Measurements from ENCODE around the gene THSD7B. TPM values are rescaled to one million over a fixed set of nuclear protein-coding genes. Genes with fewer than 3 reads are reported as not detected.

THSD7B gene
- total RNA-seq, 1 donor from 2014 or later, result 0.22 TPM

DNA sequence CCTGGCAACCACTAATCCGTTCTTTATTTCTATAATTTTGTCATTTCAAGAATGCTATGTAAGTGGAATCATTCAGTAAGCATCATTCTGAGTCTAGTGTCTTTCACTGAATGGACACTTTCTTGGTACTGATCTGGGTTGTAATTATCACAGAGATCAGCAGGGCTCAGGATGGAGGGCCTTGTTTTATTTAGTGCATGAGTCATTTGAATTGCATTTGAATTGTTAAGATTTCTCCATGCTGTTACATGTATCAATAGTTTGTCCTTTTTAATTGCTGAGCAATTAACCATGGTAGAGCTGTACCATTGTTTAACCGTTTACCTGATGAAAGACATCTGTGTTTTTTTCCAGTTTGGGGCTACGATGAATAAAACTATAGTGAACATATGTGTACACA lies 256.4 kb downstream of the THSD7B start:
- H3K9me3 Mint-ChIP-seq, result no peaks in the 10 kb centered on the region
- H3K27me3 Mint-ChIP-seq (ENCODE audit: low read depth), result peaks cover 52% of the 10 kb centered on the region
- no peak for DNase-seq (ENCODE audit: low spot score in 2 of 2, unreplicated experiment in 2 of 2)
- no peaks in the 10 kb centered on the region for H3K36me3 Mint-ChIP-seq
- no peak overlapping the region for H3K4me3 Mint-ChIP-seq
- peaks cover 10% of the 10 kb centered on the region for H3K4me1 Mint-ChIP-seq
- TF ChIP-seq, protein P1, sequence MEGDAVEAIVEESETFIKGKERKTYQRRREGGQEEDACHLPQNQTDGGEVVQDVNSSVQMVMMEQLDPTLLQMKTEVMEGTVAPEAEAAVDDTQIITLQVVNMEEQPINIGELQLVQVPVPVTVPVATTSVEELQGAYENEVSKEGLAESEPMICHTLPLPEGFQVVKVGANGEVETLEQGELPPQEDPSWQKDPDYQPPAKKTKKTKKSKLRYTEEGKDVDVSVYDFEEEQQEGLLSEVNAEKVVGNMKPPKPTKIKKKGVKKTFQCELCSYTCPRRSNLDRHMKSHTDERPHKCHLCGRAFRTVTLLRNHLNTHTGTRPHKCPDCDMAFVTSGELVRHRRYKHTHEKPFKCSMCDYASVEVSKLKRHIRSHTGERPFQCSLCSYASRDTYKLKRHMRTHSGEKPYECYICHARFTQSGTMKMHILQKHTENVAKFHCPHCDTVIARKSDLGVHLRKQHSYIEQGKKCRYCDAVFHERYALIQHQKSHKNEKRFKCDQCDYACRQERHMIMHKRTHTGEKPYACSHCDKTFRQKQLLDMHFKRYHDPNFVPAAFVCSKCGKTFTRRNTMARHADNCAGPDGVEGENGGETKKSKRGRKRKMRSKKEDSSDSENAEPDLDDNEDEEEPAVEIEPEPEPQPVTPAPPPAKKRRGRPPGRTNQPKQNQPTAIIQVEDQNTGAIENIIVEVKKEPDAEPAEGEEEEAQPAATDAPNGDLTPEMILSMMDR (IDR thresholded peaks at IDR 0.05; ENCODE audit: unreplicated experiment), result no peak
- H3K27ac Mint-ChIP-seq, result no peak overlapping the region

DNA sequence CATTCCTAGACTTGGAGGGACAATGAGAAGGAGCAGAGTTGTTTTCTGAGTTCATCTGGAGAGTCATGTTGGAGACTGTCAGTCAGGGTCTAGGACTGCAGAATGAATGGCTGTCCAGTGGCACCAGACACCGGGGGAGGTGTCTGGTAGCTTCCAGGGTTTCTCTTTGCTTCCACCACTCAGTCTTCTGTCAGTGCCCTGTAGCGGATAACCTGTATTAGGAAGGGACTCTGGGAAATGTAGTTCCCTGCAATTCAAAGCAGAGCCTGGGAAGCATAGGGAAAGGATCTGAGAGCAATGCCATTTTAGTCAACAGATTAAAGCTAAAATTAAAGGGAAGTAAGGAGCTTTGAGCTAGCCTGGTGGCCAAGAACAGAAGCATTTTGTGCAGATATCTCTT lies 257.9 kb downstream of the THSD7B start:
- Mint-ChIP-seq H3K27me3 (ENCODE audit: low read depth) (peaks cover 54% of the 10 kb centered on the region), H3K27ac (no peak overlapping the region)

DNA sequence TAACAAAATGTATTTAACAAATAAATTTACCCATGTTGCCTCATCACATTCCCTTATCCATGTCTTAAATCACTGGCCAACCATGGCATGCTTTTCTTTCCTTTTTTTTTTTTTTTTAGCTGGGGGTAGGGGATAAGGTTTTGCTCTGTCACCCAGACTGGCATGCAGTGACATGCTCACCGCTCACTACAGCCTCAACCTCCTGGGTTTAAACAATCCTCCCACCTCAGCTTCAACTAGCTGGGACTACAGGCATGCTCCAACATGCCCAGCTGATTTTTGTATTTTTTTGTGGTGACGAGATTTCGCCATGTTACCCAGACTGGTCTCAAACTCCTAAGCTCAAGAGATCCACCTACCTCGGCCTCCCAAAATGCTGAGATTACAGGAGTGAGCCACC lies 266.4 kb downstream of the THSD7B start:
- H3K4me3 Mint-ChIP-seq, result no peak overlapping the region
- DNase-seq (ENCODE audit: low spot score in 2 of 2, unreplicated experiment in 2 of 2), result no peak
- H3K9me3 Mint-ChIP-seq, result peaks cover 6% of the 10 kb centered on the region
- no peak overlapping the region for H3K27ac Mint-ChIP-seq
- TF ChIP-seq, protein P1 (IDR thresholded peaks at IDR 0.05; ENCODE audit: unreplicated experiment), result no peak
- peaks cover 8% of the 10 kb centered on the region for H3K27me3 Mint-ChIP-seq (ENCODE audit: low read depth)
- no peaks in the 10 kb centered on the region for H3K4me1 Mint-ChIP-seq
- no peaks in the 10 kb centered on the region for H3K36me3 Mint-ChIP-seq

More for the DNA sequence above, 257.9 kb downstream of the THSD7B start:
- Mint-ChIP-seq H3K4me3 (no peak overlapping the region), H3K4me1 (peaks cover 10% of the 10 kb centered on the region), H3K36me3 (no peaks in the 10 kb centered on the region), H3K9me3 (no peaks in the 10 kb centered on the region)
- DNase-seq (ENCODE audit: low spot score in 2 of 2, unreplicated experiment in 2 of 2), result no peak
- TF ChIP-seq, protein P1 (IDR thresholded peaks at IDR 0.05; ENCODE audit: unreplicated experiment), result no peak

DNA sequence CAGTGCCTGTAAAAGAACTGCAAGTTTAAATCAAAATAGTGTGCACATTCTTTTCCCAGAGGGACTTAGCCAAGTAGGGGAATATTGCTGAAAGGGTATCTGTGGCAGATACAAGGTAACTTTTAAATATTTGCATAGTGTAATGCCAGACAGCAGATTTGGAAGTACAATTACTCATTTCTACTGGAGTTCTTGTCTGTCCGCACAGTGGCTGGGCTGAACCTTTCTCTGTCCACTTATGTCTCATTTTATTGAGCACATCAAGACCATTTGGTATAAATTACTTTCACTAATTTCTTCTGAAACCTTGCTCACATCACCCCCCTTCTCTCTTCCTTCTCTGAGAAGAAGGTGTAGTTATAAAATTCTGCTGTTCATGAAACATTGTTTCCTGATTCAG lies 271.3 kb downstream of the THSD7B start:
- Mint-ChIP-seq H3K4me3 (no peak overlapping the region), H3K27ac (no peak overlapping the region), H3K36me3 (no peaks in the 10 kb centered on the region), H3K27me3 (ENCODE audit: low read depth) (peaks cover 15% of the 10 kb centered on the region), H3K4me1 (no peaks in the 10 kb centered on the region), H3K9me3 (peaks cover 6% of the 10 kb centered on the region)
- DNase-seq (ENCODE audit: low spot score in 2 of 2, unreplicated experiment in 2 of 2), result no peak
- TF ChIP-seq, protein P1 (IDR thresholded peaks at IDR 0.05; ENCODE audit: unreplicated experiment), result no peak

DNA sequence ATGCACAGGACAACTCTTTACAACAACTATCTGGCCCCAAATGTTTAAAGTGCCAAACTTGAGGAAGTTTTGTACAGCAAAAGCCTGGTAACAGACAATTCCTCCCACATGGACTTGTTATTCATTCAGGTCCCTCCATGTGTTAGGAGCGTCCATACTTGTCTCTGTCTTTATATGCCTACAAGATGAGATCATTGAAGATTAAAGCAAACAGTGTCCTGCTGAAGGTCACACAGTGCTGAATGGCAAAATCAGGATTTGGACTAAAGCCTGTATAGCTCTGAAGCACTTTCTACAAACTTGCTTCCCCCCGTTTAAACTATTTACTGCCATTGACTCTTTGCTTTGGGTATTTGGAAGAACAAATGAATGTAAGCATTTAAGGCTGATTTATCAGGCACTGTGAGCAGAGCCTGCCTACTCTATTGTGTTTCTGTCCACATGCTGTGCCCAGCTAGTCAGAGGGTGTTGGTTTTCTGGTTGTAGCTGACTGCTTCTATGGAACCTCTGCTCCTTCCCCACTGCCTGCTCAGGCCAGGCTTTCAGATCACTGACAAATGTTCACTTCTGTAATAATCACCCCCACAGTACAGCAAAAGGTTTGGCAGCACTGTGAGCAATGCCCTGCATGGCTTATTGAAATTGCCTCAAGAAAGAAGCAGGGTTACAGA lies 274.3 kb downstream of the THSD7B start:
- DNase-seq (ENCODE audit: low spot score in 2 of 2, unreplicated experiment in 2 of 2), result no peak
- Mint-ChIP-seq H3K27ac (no peak overlapping the region), H3K9me3 (no peaks in the 10 kb centered on the region), H3K4me1 (no peaks in the 10 kb centered on the region), H3K27me3 (ENCODE audit: low read depth) (peaks cover 19% of the 10 kb centered on the region), H3K36me3 (no peaks in the 10 kb centered on the region), H3K4me3 (no peak overlapping the region)
- TF ChIP-seq, protein P1 (IDR thresholded peaks at IDR 0.05; ENCODE audit: unreplicated experiment), result no peak

Data from mesothelial cell of epicardium (in vitro differentiated cells).